Measurements from ENCODE around the gene MTMR4. TPM values are rescaled to one million over a fixed set of nuclear protein-coding genes. Genes with fewer than 3 reads are reported as not detected.
A peak's percentile ranks its signal among the peaks of the same experiment; 100 is the strongest.
"Not testable (repeated sequence)": the region's sequence is repeated elsewhere in the genome, so short reads cannot be mapped to it uniquely, and the experiment has no call there.

MTMR4 gene
- 49.9 and 73.1 TPM in 2 replicates for total RNA-seq

DNA sequence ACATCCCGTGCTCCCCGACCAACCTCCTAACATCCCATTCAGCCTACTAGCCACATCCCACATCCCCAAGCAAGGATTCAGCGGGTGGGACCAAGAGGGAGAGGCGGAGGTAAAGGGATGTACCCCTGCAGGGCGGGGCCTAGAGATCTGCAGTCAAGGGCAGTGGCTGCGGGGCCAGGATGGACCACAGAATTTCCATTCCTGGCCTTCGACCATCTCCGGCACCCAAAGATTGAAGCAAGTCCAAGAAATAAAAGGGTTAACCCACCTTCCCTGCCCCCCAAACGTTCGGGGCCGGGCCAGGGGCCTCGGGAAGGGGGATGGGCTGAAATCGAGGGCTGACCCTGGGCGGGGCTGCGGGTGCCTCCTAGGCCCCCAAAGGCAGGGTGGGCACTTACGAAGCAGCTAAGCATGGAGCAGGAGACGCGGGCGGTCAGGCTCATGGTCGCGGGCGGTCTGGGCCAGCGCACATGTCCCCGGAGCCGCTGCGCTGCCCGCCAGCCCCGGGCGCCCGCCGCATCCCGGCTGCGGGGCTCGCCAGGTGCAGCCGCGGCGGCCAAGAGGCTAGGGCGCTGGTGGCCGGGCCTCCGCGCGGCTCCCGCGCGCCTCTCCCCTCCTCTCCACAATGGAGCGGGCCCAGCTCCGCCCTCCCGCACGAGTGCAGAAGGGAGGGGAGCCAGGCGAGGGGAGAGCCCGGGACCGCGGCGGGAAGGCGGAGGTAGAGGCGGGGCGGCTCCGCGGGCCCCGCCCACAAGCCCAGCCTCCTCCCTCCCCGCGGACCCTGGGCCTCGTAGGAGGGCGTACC lies at the start of gene MTMR4:
MTMR4 (minus strand) TSS at position 674 of the 805 bp plus-strand sequence; CDS start at position 443, 231 bp downstream.
- peak within 1 kb of the TSS; percentile 71 for H3K4me3 ChIP-seq (ENCODE audit: low read depth, low read length)
- TF ChIP-seq, protein P1, sequence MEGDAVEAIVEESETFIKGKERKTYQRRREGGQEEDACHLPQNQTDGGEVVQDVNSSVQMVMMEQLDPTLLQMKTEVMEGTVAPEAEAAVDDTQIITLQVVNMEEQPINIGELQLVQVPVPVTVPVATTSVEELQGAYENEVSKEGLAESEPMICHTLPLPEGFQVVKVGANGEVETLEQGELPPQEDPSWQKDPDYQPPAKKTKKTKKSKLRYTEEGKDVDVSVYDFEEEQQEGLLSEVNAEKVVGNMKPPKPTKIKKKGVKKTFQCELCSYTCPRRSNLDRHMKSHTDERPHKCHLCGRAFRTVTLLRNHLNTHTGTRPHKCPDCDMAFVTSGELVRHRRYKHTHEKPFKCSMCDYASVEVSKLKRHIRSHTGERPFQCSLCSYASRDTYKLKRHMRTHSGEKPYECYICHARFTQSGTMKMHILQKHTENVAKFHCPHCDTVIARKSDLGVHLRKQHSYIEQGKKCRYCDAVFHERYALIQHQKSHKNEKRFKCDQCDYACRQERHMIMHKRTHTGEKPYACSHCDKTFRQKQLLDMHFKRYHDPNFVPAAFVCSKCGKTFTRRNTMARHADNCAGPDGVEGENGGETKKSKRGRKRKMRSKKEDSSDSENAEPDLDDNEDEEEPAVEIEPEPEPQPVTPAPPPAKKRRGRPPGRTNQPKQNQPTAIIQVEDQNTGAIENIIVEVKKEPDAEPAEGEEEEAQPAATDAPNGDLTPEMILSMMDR (conservative IDR thresholded peaks at IDR 0.05; ENCODE audit: low read depth, low read length), result no peak
- DNase-seq (ENCODE audit: low read depth), result no peak

DNA sequence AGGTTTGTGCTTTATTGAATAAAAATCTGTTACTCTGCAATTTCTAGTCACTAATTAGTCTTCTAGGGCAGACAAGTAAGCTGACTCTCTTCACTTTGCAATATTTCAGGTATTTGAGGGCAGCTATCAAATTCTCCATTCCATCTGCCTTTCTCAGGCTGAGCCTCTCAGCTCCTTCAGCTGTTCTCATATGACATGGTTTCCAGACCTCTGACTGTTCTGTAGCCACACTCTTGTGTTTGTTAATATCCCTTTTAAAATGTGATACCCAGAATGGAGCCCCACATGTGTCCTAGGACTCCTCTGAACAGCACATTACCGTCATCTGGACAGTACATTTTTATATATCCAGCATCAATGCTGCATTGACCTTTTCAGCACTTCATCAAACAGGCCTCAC lies 46.1 kb upstream of the MTMR4 start:
- DNase-seq (ENCODE audit: low read depth), result no peak
- TF ChIP-seq, protein P1 (conservative IDR thresholded peaks at IDR 0.05; ENCODE audit: low read depth, low read length), result no peak
- H3K4me3 ChIP-seq (ENCODE audit: low read depth, low read length), result no peak overlapping the region

DNA sequence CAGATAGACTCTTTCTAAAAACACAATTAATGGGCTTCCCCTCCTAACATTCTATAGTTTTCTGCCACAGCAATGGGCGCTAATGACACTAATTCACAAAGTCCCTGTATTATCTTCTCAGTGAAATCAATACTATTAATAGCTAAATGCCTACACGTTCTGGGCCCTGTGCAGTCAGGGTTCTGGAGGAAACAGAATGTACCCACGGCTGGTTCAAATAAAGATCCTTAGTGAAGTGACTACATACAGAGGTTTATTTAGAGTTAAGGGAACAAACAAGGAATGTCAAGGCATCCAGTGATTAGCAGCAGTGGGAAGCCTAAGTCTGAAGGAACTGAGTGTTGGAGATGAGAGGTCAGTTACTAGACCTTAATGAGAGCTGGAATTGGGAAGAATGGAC lies 43.5 kb upstream of the MTMR4 start:
- DNase-seq (ENCODE audit: low read depth), result no peak
- TF ChIP-seq, protein P1 (conservative IDR thresholded peaks at IDR 0.05; ENCODE audit: low read depth, low read length), result no peak
- H3K4me3 ChIP-seq (ENCODE audit: low read depth, low read length), result no peak overlapping the region

DNA sequence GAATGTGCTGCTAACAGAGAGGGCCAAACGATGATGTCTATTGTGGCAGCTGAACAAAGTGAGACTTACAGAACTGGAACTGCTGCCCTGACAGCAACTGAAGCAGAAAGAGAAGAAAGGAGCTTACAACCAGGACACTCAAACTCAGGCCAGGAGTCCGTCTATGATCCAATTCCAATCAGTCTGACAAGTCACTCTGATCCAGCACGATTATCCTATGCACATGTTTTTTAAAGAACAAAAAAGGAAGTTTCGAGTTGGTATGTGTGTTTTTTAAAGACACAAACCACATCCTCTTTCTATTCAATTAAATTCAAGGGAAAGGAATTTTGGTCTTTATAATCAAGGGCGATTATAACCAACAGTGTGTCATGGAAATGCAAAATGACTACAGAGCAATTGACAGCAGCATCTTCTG lies 42.4 kb upstream of the MTMR4 start:
- no peak for DNase-seq (ENCODE audit: low read depth)
- H3K4me3 ChIP-seq (ENCODE audit: low read depth, low read length), result no peak overlapping the region
- TF ChIP-seq, protein P1 (conservative IDR thresholded peaks at IDR 0.05; ENCODE audit: low read depth, low read length), result no peak

DNA sequence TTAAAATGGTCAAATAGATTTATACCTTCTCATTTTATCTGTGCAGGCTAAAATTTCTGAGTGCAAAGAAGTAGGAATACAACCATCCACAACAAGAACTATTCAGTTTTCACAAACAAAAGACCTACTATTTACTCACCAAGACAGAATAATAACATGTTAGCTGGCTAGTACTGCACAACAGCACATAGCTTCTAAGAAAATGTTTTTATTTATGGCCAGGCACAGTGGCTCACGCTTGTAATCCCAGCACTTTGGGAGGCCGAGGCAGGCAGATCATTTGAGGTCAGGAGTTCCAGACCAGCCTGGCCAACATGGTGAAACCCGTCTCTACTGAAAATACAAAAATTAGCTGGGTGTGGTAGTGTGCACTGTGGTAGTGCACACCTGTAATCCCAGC lies 40.7 kb upstream of the MTMR4 start:
- H3K4me3 ChIP-seq (ENCODE audit: low read depth, low read length); DNase-seq (ENCODE audit: low read depth): not testable (repeated sequence)

DNA sequence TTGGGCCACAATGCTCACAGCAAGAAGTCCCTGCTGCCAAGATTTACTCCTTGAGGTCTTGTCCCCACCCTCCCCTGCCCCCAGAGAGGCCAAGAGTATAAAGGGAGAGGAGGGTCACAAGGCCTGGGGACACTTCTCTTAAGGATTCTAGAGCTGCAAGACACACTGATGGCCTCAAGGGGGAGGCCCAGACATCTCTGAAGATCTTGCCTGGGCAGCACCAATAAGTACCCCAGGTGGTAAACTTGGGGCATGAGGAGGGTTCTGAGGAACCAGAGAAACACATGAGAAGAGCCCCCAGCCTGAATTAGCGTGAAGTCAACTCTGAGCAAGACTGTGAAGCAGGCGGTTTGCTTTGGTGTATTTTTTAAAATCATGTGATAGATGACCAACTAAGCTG lies 26.8 kb upstream of the MTMR4 start:
- H3K4me3 ChIP-seq (ENCODE audit: low read depth, low read length), result no peak overlapping the region
- DNase-seq (ENCODE audit: low read depth), result no peak
- TF ChIP-seq, protein P1 (conservative IDR thresholded peaks at IDR 0.05; ENCODE audit: low read depth, low read length), result peak; percentile 49

DNA sequence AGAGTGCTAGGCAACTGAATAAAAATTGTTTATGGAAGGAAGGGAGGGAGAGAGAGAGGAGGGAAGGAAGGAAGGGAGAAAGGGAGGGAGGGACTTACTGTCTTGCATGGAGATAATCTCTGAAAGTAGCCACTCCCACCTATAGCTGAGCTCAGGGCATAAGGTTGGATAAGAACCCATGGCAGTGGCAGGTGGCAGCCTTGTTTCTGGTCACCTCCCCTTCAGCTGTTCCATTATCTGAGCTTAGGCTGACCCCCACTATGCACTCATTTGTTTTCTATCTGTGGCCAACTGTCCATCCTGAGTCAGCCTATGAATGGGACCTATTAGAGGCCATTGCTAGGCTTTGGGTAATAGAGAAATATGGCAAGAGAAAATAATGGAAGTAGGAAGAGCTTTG lies 25.3 kb upstream of the MTMR4 start:
- H3K4me3 ChIP-seq (ENCODE audit: low read depth, low read length), result no peak overlapping the region
- no peak for DNase-seq (ENCODE audit: low read depth)
- TF ChIP-seq, protein P1 (conservative IDR thresholded peaks at IDR 0.05; ENCODE audit: low read depth, low read length), result no peak

Measured in epithelial cell of proximal tubule (primary cell).